ENCODE measurements around the gene AQP11. TPM values are rescaled to one million over a fixed set of nuclear protein-coding genes. Genes with fewer than 3 reads are reported as not detected.

The AQP11 gene
- total RNA-seq, 1 experiment from 2014 or later: 0.20 TPM

- peak overlapping the region; percentile 4; the same call in 1 of the 2 replicates for H3K9ac ChIP-seq (ENCODE audit: low read length)
- no peak for DNase-seq (ENCODE audit: low read depth, low spot score)
- peak; percentile 69 for ATAC-seq
Measured at GRCh38 chr11:77602381-77603088, 12.8 kb downstream of the AQP11 start.

More at GRCh38 chr11:77602381-77603088, 12.8 kb downstream of the AQP11 start:
- peak overlapping the region; percentile 39 for H3K4me2 ChIP-seq (ENCODE audit: low read length)
- peak overlapping the region; percentile 45; the same call in 1 of the 2 replicates for H3K27ac ChIP-seq (ENCODE audit: low read depth, low read length)
- H3K9me2 ChIP-seq (ENCODE audit: insufficient read depth): no peaks in the 10 kb centered on the region
- intact Hi-C loops (cut with micrococcal nuclease): no loop called here
- no peaks in the 10 kb centered on the region for H3K79me2 ChIP-seq (ENCODE audit: insufficient read depth, low read length)
- H3K36me3 ChIP-seq (ENCODE audit: control insufficient read depth in 1 of 2, insufficient read depth in 2 of 2, low read length in 2 of 2): 0 out of 4 replicates have a peak, but pooled peaks cover 0 to 4% of the 10 kb centered on the region in 2 experiments
- no peak overlapping the region for H2AFZ ChIP-seq (ENCODE audit: low read depth, low read length, poor library complexity, severe bottlenecking)
- no peaks in the 10 kb centered on the region for H3K9me3 ChIP-seq (ENCODE audit: control insufficient read depth in 1 of 2, insufficient read depth in 1 of 2, low read depth in 1 of 2, low read length in 2 of 2)
- TF ChIP-seq FOSL1 (IDR thresholded peaks at IDR 0.05; ENCODE audit: low read depth) (peak; percentile 62), EZH2phosphoT487 (IDR thresholded peaks at IDR 0.05; ENCODE audit: borderline replicate concordance) (no peak), ELF1 (IDR thresholded peaks at IDR 0.05; ENCODE audit: borderline replicate concordance, low read depth) (no peak), ZFX (IDR thresholded peaks at IDR 0.05) (no peak), CBX3 (IDR thresholded peaks at IDR 0.05; ENCODE audit: low read depth) (peak; percentile 17; the same call in 1 of the 2 replicates), SRF (IDR thresholded peaks at IDR 0.05; ENCODE audit: low read depth) (no peak), TCF7L2 (IDR thresholded peaks at IDR 0.05; ENCODE audit: borderline replicate concordance, extremely low read depth, insufficient read depth, insufficient read length) (no peak), ZBTB33 (IDR thresholded peaks at IDR 0.05; ENCODE audit: extremely low read depth, insufficient replicate concordance, low read length) (no peak), RAD21 (IDR thresholded peaks at IDR 0.05; ENCODE audit: low read depth) (0 out of 2 replicates have a peak, but pooled peaks have one; percentile 1), REST (IDR thresholded peaks at IDR 0.05; ENCODE audit: low read depth) (no peak), SIN3A (IDR thresholded peaks at IDR 0.05; ENCODE audit: low read depth) (0 out of 2 replicates have a peak, but pooled peaks have one; percentile 28), SP1 (IDR thresholded peaks at IDR 0.05; ENCODE audit: low read depth) (peak; percentile 35; the same call in 1 of the 2 replicates), CEBPB (IDR thresholded peaks at IDR 0.05; ENCODE audit: low read depth) (0 out of 2 replicates have a peak, but pooled peaks have one; percentile 18), MAX (IDR thresholded peaks at IDR 0.05) (no peak), EGR1 (IDR thresholded peaks at IDR 0.05; ENCODE audit: low read depth) (no peak), JUND (IDR thresholded peaks at IDR 0.05) (peak; percentile 54)
- ChIA-PET RAD21 (ENCODE audit: low non-redundant PET in 1 of 2, low total read pairs in 2 of 2, uncharacterized antibody in 2 of 2, unreplicated experiment in 2 of 2) (no interaction called here), POLR2A (no interaction called here), CTCF (interaction anchor here (1.1 to 2.6 kb wide), 2 partner anchors 17 to 512 kb away, joined by 3 to 13 read pairs; no protein-coding TSS in a partner anchor)
- no peaks in the 10 kb centered on the region for H4K20me1 ChIP-seq (ENCODE audit: insufficient read depth)
- H3K4me1 ChIP-seq (ENCODE audit: control insufficient read depth in 1 of 2, insufficient read depth in 2 of 2, low read length in 2 of 2): peaks cover 6 to 18% of the 10 kb centered on the region in 2 experiments; a peak in 3 of 4 replicates
- H3K27me3 ChIP-seq (ENCODE audit: insufficient read depth, low read length): no peaks in the 10 kb centered on the region
- H3K4me3 ChIP-seq (replicated peaks in 1 of 2; ENCODE audit: low read depth in 1 of 2, low read length in 2 of 2): no peak overlapping the region
- no TSS peak for BruUV-seq (replicated peaks)
